ENCODE results near the gene P2RX6. TPM values are rescaled to one million over a fixed set of nuclear protein-coding genes. Genes with fewer than 3 reads are reported as not detected.
"Not testable (repeated sequence)": the region's sequence is repeated elsewhere in the genome, so short reads cannot be mapped to it uniquely, and the experiment has no call there.

Gene P2RX6
- total RNA-seq, 2 donors from 2014 or later, result 0.29 to 0.30 TPM

DNA sequence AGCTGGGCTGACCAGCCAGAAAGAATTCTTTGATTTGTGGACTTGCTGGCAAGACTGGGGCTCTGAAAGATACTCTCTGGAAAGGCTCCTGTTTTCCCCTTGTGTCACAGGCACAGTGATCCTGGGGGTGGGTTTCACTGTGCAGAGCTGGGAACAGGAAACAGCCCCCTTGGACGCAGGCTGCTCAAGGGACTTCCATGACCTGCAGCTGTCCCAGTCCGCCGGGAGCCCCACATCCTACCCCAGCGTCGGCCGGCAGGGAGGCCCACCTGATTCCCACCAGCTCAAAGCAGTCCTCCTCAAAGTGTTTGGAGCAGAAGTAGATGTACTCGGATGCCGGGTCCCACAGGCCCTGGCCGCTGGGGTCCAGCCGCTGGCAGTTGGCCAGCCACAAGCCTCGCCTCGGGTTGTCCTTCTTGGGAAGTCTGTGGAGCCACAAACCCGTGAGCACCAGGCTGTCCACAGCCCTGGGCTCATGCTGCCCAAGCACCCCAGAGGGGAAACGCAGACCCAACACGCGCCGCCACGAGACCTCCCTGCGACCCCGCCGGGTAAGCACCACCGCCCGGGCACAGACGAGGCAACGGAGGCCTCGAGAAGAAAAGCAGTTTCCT, 13.9 kb upstream of the P2RX6 start:
- H3K27me3 Mint-ChIP-seq (ENCODE audit: low read depth), result no peaks in the 10 kb centered on the region
- peaks cover 0 to 2% of the 10 kb centered on the region in 2 donors for H3K36me3 Mint-ChIP-seq (ENCODE audit: insufficient read depth in 2 of 2)

DNA sequence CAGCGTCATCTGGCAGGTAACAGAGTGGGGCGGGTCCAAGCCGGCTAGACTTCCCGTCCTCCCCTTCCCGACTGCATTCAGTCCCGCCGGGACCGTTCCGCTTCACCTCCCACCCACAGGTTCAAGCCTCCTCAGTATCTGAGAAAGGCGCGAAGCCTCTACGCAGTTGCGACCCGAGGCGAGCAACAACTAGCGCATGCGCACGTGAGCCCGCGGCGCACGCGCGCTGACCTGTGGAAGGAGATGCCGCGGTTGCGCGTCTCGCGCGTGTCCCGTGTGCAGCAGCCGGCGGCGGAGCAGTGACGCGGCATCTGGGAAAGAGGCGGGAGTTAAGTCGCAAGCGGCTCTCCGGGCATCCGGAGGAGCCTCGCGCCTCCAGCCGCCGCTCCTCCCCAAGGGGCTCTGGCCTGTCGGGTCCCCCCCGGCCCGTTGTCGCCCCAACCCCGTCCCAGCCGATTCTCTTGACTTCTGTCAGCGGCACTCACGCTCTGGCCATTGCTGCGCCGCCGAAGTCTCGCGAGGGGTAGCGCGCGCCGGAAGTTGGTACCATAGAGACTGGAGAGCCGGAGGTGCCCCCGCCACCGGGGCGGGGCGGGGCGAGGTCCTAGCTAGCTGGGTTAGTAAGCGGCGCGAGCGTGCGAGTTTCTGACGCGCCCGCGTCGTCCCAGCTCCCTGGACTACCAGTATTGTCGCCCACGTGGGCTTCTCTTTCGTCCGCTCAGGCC, 13.2 kb upstream of the P2RX6 start, which contains the start of gene THAP7:
Gene THAP7 (minus strand): TSS at position 518 of the 725 bp plus-strand sequence. CDS start 207 bp downstream, at position 311.
- Mint-ChIP-seq H3K4me3 (peak within 1 kb of the TSS; percentile 89 to 99), H3K4me1 (ENCODE audit: low read depth) (peaks cover 35% of the 10 kb centered on the region), H3K36me3 (ENCODE audit: insufficient read depth in 2 of 2) (peaks cover 0 to 2% of the 10 kb centered on the region in 2 donors), H3K27ac (peak within 1 kb of the TSS; percentile 99), H3K9me3 (no peaks in the 10 kb centered on the region), H3K27me3 (ENCODE audit: low read depth) (no peaks in the 10 kb centered on the region)
- peak; percentile 98 to 99 for DNase-seq
- ATAC-seq (replicated peaks in 1 of 2), result peak; percentile 94

More for the DNA sequence above, 13.9 kb upstream of the P2RX6 start:
- ATAC-seq (replicated peaks in 1 of 2) (no peak), DNase-seq (peak in 1 of 2 donors; percentile 25)
- peaks cover 35% of the 10 kb centered on the region for H3K4me1 Mint-ChIP-seq (ENCODE audit: low read depth)
- H3K9me3 Mint-ChIP-seq, result no peaks in the 10 kb centered on the region
- peak overlapping the region; percentile 99 for H3K27ac Mint-ChIP-seq
- peak overlapping the region; percentile 89 to 99 for H3K4me3 Mint-ChIP-seq

DNA sequence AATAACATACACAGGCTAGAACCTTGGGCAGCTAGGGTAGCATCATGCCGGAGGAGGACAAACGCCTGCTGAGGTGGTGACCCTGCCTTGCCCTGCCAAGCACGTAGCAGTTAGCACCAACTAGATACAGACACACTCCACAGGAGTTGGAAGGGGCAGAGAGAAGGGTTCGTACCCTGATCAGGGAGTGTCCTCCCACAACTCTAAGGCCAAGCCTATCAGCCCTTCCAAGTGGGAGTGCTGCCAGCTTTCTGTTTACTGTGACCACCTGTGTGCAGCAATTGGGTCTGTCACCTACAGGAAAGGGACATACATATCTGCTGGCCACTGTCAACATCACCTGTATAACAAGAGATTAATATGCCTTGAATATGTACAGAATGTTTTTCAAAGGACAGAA, 11.2 kb upstream of the P2RX6 start:
- DNase-seq (no peak), ATAC-seq (replicated peaks in 1 of 2) (no peak)
- peaks cover 31% of the 10 kb centered on the region for H3K4me1 Mint-ChIP-seq (ENCODE audit: low read depth)
- H3K4me3 Mint-ChIP-seq, result peak overlapping the region; percentile 89 to 99
- no peaks in the 10 kb centered on the region for H3K9me3 Mint-ChIP-seq
- H3K36me3 Mint-ChIP-seq (ENCODE audit: insufficient read depth in 2 of 2), result peaks cover 0 to 2% of the 10 kb centered on the region in 2 donors
- peak overlapping the region; percentile 74 for H3K27ac Mint-ChIP-seq
- no peaks in the 10 kb centered on the region for H3K27me3 Mint-ChIP-seq (ENCODE audit: low read depth)

DNA sequence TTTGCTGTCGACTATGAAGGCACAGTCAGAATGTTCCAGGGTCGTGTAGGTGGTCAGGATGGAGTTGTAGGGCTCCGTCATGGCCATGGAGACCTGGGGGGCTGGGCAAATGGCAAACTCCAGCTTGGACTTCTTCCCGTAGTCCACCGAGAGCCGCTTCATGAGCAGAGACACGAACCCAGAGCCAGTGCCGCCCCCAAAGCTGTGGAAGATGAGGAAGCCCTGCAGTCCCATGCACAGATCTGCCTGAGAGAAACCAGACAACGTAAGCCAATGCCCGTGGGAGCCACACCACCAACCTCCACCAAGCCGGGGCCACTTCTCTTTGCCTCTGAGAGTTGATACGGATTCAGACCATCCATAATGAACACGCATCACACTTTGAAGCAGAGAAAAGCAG, 5.8 kb upstream of the P2RX6 start:
- not testable (repeated sequence) for ATAC-seq (replicated peaks in 1 of 2); DNase-seq; H3K27me3 Mint-ChIP-seq (ENCODE audit: low read depth); H3K4me1 Mint-ChIP-seq (ENCODE audit: low read depth); H3K4me3 Mint-ChIP-seq; H3K36me3 Mint-ChIP-seq (ENCODE audit: insufficient read depth in 2 of 2); H3K9me3 Mint-ChIP-seq; H3K27ac Mint-ChIP-seq

DNA sequence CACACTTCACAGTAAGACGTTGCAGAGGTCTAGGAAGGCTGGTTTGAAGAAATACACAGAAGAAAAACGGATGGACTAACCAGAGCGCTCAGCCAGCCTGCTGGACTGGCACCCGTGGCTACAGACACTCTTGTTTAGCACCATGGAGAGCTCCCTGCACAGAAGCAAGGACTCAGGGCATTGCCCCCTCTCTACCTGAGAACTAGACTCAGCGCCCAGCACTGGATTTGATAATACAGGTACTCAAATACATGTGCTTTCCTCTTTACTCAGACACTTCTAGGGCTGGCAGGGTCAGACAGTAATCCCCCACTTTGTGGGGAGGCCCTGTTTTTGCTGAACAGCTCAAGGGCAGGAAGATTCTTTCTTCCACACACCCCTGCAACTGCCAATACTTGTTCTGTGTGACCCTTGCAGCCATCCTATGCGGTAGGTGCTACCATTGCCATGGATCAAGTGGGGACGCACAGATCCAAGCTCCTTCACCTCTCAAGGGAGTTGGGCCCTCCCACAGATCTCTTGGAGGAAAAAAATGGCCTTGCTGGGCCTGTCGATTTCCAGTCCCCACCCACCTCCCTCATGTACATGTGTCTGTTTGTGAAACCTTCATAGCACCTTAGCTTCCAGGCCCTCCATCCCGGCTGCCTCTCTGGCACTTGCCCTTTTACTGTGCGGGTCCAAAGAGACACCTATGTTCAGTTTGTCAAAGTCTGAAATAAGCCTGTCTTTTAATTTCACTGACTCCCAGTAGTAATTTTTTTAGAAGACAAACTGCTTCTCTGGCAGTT, 5.1 kb upstream of the P2RX6 start:
- Mint-ChIP-seq H3K36me3 (ENCODE audit: insufficient read depth in 2 of 2) (no peaks in the 10 kb centered on the region), H3K27ac (no peak overlapping the region), H3K4me1 (ENCODE audit: low read depth) (peaks cover 16% of the 10 kb centered on the region), H3K27me3 (ENCODE audit: low read depth) (no peaks in the 10 kb centered on the region), H3K9me3 (no peaks in the 10 kb centered on the region), H3K4me3 (no peak overlapping the region)
- DNase-seq, result peak in 1 of 2 donors; percentile 43
- ATAC-seq (replicated peaks in 1 of 2), result no peak

DNA sequence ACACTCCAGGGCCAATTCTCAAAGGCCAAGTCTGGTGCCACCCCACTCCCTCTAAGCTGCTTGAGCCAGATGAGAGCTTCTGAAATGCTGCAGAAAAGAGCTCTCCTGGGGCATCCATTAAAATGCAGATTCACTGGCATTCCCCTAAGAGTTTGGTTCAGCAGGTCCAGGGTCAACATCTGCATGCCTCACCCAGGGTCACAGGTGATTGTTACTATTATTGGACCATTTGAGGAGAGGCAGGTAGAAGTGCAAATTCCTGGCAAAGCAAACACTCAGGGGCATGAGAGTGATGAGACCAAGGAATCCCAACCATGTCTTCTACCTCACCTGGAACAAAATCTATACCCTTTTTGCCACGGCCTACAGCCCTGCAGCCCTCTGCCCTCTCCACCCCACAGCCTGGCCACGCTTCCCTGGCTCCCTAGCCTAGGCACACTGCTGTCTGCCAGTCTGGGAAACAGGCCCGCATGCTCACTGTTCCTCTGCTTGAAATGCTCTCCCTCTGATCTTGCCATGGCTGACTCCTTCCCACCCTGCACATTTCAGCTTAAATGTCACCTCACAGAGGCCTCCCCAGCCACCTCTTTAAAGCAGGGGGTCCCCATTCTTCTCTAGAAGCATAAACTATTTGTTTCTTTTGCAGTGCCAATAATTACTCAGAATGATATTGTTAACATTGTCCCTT, 4.4 kb upstream of the P2RX6 start:
- DNase-seq (no peak), ATAC-seq (replicated peaks in 1 of 2) (no peak)
- Mint-ChIP-seq H3K36me3 (ENCODE audit: insufficient read depth in 2 of 2) (no peaks in the 10 kb centered on the region), H3K9me3 (no peaks in the 10 kb centered on the region), H3K4me3 (no peak overlapping the region), H3K4me1 (ENCODE audit: low read depth) (peaks cover 23% of the 10 kb centered on the region), H3K27me3 (ENCODE audit: low read depth) (no peaks in the 10 kb centered on the region), H3K27ac (no peak overlapping the region)

DNA sequence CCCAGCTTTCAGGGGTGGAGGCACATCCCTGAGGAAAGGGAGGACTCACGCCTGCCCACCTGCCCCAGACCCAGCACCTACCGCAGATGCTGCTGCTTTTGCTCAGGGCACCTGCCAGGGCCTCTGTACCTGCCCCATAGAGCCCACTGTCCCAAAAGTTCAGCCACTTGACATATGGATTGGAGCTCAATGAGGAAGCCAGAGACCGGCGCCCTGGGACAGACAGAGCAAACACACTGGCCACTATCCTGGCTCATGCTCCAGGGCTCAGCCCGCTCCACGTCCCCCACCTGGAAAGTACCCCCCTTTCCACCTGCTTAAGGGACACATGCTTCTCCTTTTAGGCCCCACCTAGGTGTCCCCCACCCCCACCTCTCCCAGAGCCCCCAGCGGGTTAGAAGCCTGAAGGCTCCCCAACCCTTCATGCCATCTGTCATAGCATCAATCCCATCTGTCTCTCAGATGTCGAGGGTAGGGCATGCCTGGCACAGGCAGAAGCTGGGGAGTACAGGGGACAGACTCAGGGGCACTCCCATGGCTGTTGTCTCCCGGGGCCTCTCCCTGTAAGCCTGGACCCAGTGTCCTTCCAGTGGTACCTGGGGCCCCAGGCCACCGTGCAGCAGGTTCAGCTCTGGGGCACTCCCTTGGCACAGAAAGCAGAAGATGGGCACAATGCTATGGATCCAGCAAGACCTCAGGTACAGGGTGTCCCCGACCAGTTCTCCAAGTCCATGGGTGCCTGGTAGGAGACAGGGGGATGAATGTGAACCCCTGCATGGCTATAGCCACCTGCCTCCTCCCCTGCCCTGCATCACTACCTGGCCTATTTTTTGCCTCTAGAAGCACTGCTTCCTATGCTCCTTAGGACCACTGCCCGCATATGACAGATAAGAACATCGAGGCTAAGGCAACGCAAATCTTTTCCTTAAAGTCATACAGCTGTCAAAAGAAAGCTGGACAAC, 2.2 kb upstream of the P2RX6 start:
- H3K36me3 Mint-ChIP-seq (ENCODE audit: insufficient read depth in 2 of 2), result no peaks in the 10 kb centered on the region
- H3K4me1 Mint-ChIP-seq (ENCODE audit: low read depth), result peaks cover 23% of the 10 kb centered on the region
- H3K27ac Mint-ChIP-seq, result no peak overlapping the region

DNA sequence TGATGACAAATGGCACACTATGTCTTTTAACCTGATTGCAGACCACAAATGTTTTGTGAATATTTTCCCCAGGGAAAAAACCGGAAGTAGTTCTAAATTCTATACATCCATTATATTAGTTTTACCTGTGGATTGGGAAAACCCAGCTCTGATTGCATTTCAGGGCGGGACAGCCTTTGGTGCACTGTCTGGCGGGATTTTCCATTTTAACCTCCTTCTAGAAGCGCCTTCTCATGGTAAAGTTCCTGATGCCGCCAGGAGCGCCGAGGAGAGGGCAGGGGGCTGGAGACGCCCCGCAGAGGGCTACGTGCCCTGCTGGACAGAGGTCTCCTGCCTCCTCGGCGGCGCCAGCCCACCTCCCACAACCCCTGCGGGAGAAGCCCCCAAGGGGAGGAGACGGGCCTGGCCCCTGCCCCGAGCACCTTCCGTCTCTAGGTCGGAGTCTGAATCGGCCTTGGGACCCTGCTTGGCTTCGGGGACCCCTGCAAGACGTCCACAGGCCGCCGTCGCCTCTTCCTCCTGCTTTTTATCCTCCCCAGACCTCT, 1.2 kb upstream of the P2RX6 start:
- H3K27me3 Mint-ChIP-seq (ENCODE audit: low read depth), result no peaks in the 10 kb centered on the region
- peaks cover 23% of the 10 kb centered on the region for H3K4me1 Mint-ChIP-seq (ENCODE audit: low read depth)
- H3K9me3 Mint-ChIP-seq, result no peaks in the 10 kb centered on the region
- H3K36me3 Mint-ChIP-seq (ENCODE audit: insufficient read depth in 2 of 2), result no peaks in the 10 kb centered on the region
- ATAC-seq (replicated peaks in 1 of 2) (no peak), DNase-seq (no peak)
- H3K4me3 Mint-ChIP-seq, result peak overlapping the region; percentile 90 to 94
- no peak overlapping the region for H3K27ac Mint-ChIP-seq

More for the DNA sequence above, 2.2 kb upstream of the P2RX6 start:
- Mint-ChIP-seq H3K4me3 (peak overlapping the region; percentile 90 to 94), H3K27me3 (ENCODE audit: low read depth) (no peaks in the 10 kb centered on the region), H3K9me3 (no peaks in the 10 kb centered on the region)
- DNase-seq, result no peak
- ATAC-seq (replicated peaks in 1 of 2), result no peak

DNA sequence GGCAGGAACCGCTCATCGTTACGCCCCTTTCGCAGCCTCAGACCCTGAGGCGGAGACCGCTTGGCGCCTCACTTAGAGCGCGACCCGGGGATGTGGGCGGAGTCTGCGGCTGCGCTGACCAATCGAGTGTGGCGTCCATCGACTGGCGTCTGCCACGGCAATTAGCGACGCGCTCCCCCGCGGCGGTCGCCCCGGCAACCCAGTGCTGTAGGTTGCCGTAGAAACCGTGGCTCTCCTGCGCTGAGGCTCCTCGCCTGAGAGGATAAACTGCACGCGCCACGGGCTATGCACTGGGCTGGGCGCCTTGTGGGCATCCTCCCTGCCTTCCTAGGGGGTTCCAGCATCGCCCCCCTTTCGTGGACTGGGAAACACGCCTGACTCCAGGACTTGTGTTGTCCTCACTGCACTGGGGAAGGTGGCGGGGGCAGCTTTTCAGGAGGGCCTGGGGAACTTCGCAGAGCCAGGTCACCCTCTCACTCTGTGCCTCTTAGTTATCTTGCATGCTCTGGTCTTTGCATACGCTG, 701 bp upstream of the P2RX6 start:
- peaks cover 23% of the 10 kb centered on the region for H3K4me1 Mint-ChIP-seq (ENCODE audit: low read depth)
- no peaks in the 10 kb centered on the region for H3K27me3 Mint-ChIP-seq (ENCODE audit: low read depth)
- no peaks in the 10 kb centered on the region for H3K36me3 Mint-ChIP-seq (ENCODE audit: insufficient read depth in 2 of 2)
- no peaks in the 10 kb centered on the region for H3K9me3 Mint-ChIP-seq
- peak overlapping the region; percentile 90 to 94 for H3K4me3 Mint-ChIP-seq
- peak; percentile 88 to 91 for DNase-seq
- H3K27ac Mint-ChIP-seq, result no peak overlapping the region
- ATAC-seq (replicated peaks in 1 of 2), result peak; percentile 97 to 98

DNA sequence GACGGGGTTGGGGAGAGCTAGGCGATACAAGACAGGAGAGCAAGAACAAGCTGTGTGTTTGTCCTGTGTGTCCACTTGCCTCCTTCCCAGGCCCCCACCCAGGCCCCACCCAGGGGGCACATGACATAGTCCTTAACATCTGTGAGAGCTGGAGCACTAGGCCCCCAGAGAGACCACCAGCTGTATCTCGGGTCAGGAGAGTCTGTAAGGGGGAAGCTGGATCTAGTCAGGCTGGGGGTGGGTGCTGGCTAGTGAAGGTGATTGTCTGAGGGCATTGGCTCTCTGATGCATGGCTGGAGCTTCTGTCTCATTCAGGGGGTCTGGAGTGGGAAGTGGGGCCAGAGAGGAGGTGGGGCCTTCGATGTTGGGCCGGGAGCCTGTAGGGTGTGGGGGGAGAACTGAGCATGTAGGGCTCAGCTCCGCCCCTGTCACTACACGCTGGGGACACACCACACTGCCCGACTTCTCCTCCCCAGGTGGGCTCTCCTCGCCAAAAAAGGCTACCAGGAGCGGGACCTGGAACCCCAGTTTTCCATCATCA, 571 bp downstream of the P2RX6 start:
- DNase-seq (no peak), ATAC-seq (replicated peaks in 1 of 2) (no peak)
- Mint-ChIP-seq H3K4me3 (peak overlapping the region; percentile 90 to 94), H3K4me1 (ENCODE audit: low read depth) (peaks cover 23% of the 10 kb centered on the region), H3K27me3 (ENCODE audit: low read depth) (no peaks in the 10 kb centered on the region), H3K27ac (no peak overlapping the region), H3K9me3 (no peaks in the 10 kb centered on the region), H3K36me3 (ENCODE audit: insufficient read depth in 2 of 2) (no peaks in the 10 kb centered on the region)

DNA sequence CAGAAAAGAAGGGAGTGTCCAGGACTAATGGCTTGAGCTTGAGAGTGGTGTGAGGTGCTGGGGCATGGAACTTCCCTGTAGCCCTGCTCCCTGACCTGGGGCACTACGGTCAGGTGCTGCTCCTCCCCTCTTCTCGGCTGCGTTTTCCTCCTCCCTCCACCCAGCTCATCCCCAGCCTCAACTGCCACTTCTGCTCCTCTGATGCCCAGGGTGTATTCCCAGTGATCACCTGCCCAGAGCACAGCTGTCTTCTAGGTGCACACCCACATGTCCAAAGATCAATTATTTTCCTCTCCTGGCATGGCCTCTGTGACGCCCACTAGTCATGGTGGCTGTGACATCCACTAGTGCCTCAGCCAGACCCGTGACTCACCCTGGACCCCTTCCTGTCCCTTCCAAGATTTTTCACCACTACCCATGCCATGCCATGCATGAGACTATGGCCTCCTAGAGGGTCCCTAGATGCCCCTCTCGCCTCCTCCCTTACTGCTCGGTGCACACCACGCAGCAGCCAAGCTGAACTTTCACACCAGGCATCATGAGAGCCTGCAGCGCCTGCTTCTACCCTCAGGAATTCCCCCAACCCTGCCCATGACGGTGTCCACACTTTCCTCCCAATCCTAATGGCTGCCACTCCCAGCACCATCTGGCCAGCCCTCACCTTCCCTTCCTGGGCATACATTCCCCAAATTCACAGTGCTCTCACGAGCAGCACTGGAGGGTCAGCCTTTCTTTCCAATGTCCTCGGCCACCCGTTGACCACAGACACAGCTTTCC, 1.9 kb downstream of the P2RX6 start:
- Mint-ChIP-seq H3K9me3 (no peaks in the 10 kb centered on the region), H3K4me1 (ENCODE audit: low read depth) (peaks cover 23% of the 10 kb centered on the region), H3K4me3 (no peak overlapping the region), H3K27ac (no peak overlapping the region), H3K27me3 (ENCODE audit: low read depth) (no peaks in the 10 kb centered on the region), H3K36me3 (ENCODE audit: insufficient read depth in 2 of 2) (no peaks in the 10 kb centered on the region)
- DNase-seq, result no peak
- ATAC-seq (replicated peaks in 1 of 2), result no peak
